ENCODE results near the gene OR2A12. TPM values are rescaled to one million over a fixed set of nuclear protein-coding genes. Genes with fewer than 3 reads are reported as not detected.

OR2A12 gene
- total RNA-seq, 4 donors from 2014 or later: not detected

GRCh38 chr7:144142187-144142586, 56.1 kb downstream of the OR2A12 start:
- Histone ChIP-seq H3K36me3 (no peaks in the 10 kb centered on the region), H3K27me3 (no peaks in the 10 kb centered on the region), H3K4me1 (no peaks in the 10 kb centered on the region), H3K4me3 (no peak overlapping the region), H3K27ac (no peak overlapping the region), H3K9me3 (peaks cover 4% of the 10 kb centered on the region)
- DNase-seq (ENCODE audit: low spot score in 2 of 2): no peak
- 82% methylated on average over 3 of the region's 3 CpGs for WGBS
- TF ChIP-seq POLR2A (IDR thresholded peaks at IDR 0.05): no peak
- no peak for TF ChIP-seq POLR2AphosphoS5 (IDR thresholded peaks at IDR 0.05)
- no peak for TF ChIP-seq CTCF (IDR thresholded peaks at IDR 0.05)
- no peak for TF ChIP-seq EP300 (IDR thresholded peaks at IDR 0.05)

GRCh38 chr7:144144426-144144825, 58.3 kb downstream of the OR2A12 start:
- DNase-seq (ENCODE audit: low spot score in 2 of 2): no peak
- no peak overlapping the region for H3K27ac ChIP-seq
- WGBS: 96% methylated on average over 3 of the region's 3 CpGs
- H3K36me3 ChIP-seq: no peaks in the 10 kb centered on the region
- H3K27me3 ChIP-seq: no peaks in the 10 kb centered on the region
- no peaks in the 10 kb centered on the region for H3K4me1 ChIP-seq
- TF ChIP-seq CTCF (IDR thresholded peaks at IDR 0.05) (no peak), POLR2AphosphoS5 (IDR thresholded peaks at IDR 0.05) (no peak), EP300 (IDR thresholded peaks at IDR 0.05) (no peak), POLR2A (IDR thresholded peaks at IDR 0.05) (no peak)
- no peak overlapping the region for H3K4me3 ChIP-seq
- H3K9me3 ChIP-seq: peaks cover 14% of the 10 kb centered on the region

GRCh38 chr7:144148224-144148827, 62.2 kb downstream of the OR2A12 start:
- Histone ChIP-seq H3K4me3 (no peak overlapping the region), H3K27me3 (no peaks in the 10 kb centered on the region), H3K9me3 (peaks cover 14% of the 10 kb centered on the region), H3K4me1 (no peaks in the 10 kb centered on the region), H3K27ac (no peak overlapping the region), H3K36me3 (no peaks in the 10 kb centered on the region)
- 88% methylated on average over 2 of the region's 2 CpGs for WGBS
- TF ChIP-seq POLR2AphosphoS5 (IDR thresholded peaks at IDR 0.05) (no peak), CTCF (IDR thresholded peaks at IDR 0.05) (no peak), EP300 (IDR thresholded peaks at IDR 0.05) (no peak), POLR2A (IDR thresholded peaks at IDR 0.05) (no peak)
- no peak for DNase-seq (ENCODE audit: low spot score in 2 of 2)

Other genes starting within 250 kb of the OR2A12 start
- 10 to 100 TPM; 26.6 to 56.7 (median 30.7) TPM for gene TCAF1, start 184.1 kb upstream of the OR2A12 start, total RNA-seq
- not detected for gene OR2F2, start 151.0 kb upstream of the OR2A12 start, total RNA-seq
- not detected for gene OR2F1, start 131.4 kb upstream of the OR2A12 start, total RNA-seq
- gene OR6B1, start 86.0 kb upstream of the OR2A12 start, total RNA-seq: not detected
- gene OR2A5, start 37.3 kb upstream of the OR2A12 start, total RNA-seq: not detected
- gene OR2A25, start 16.5 kb upstream of the OR2A12 start, total RNA-seq: not detected
- not detected for gene OR2A2, start 23.3 kb downstream of the OR2A12 start, total RNA-seq
- not detected for gene OR2A14, start 36.9 kb downstream of the OR2A12 start, total RNA-seq
- 10 to 100 TPM in 3 of 4 donors, 1 to 10 TPM in 1; 7.5 to 35.0 (median 20.2) TPM for gene CTAGE4, start 97.2 kb downstream of the OR2A12 start, total RNA-seq
- gene ARHGEF35, start 109.6 kb downstream of the OR2A12 start, total RNA-seq: 10 to 100 TPM; 15.5 to 31.6 (median 17.4) TPM
- gene OR2A42, start 153.3 kb downstream of the OR2A12 start, total RNA-seq: under 1 TPM in 1 of 4 donors, not detected in 3; 0.56 TPM
- gene OR2A7, start 178.5 kb downstream of the OR2A12 start, total RNA-seq: 10 to 100 TPM; 14.6 to 64.2 (median 42.0) TPM
- 10 to 100 TPM in 2 of 4 donors, 1 to 10 TPM in 2; 4.7 to 16.7 (median 7.8) TPM for gene CTAGE8, start 183.0 kb downstream of the OR2A12 start, total RNA-seq
- gene OR2A1, start 226.1 kb downstream of the OR2A12 start, total RNA-seq: not detected